Upper lobe of left lung (tissue), 6 donors: Measurements from ENCODE around the gene STARD8. TPM values are rescaled to one million over a fixed set of nuclear protein-coding genes. Genes with fewer than 3 reads are reported as not detected.
A peak's percentile ranks its signal among the peaks of the same experiment; 100 is the strongest.
"Not testable (repeated sequence)": the region's sequence is repeated elsewhere in the genome, so short reads cannot be mapped to it uniquely, and the experiment has no call there.

Experiments
- ATAC-seq, 2 donors: fragments of 200-7000 bp; cut with Tn5 transposase; one replicate each; pipeline ENCODE4 v1.9.1; 2022; ENCODE audit warnings: mild to moderate bottlenecking in 2 of 2, moderate library complexity in 2 of 2; ENCODE audit not compliant: low FRiP score in 2 of 2
- DNase-seq, 2 donors: peaks; one replicate each; pipeline ENCODE4 v3.0.0-alpha.2; 2019 to 2020
- H3K27ac ChIP-seq, 4 donors: fragments of 200-600 bp; sonication (generic); one replicate each; pipeline ENCODE4 v1.5.1; 2016 to 2019
- H3K27me3 ChIP-seq, 4 donors: fragments of 200-600 bp; sonication (generic); one replicate each; pipeline ENCODE4 v1.5.1; 2017 to 2019
- H3K36me3 ChIP-seq, 4 donors: fragments of 200-600 bp; sonication (generic); one replicate each; pipeline ENCODE4 v1.5.1; 2016 to 2019
- H3K4me1 ChIP-seq, 4 donors: fragments of 200-600 bp; sonication (generic); one replicate each; pipeline ENCODE4 v1.5.1; 2018 to 2019
- H3K4me3 ChIP-seq, 4 donors: fragments of 200-600 bp; sonication (generic); one replicate each; pipeline ENCODE4 v1.5.1; 2017 to 2019; ENCODE audit warnings: mild to moderate bottlenecking in 2 of 4, moderate library complexity in 1 of 4
- H3K9me3 ChIP-seq, 4 donors: fragments of 200-600 bp; sonication (generic); one replicate each; pipeline ENCODE4 v1.5.1; 2018 to 2019
- EP300 ChIP-seq, 4 donors: sonication (generic); formaldehyde crosslinking; IDR thresholded peaks; one replicate each; pipeline ENCODE4 v1.5.1; 2017; ENCODE audit warnings: antibody characterized with exemption in 4 of 4, control low read depth in 2 of 4
- POLR2A ChIP-seq, 4 donors: fragments of 450-650 bp; IDR thresholded peaks; one replicate each; pipeline ENCODE4 v1.5.1; 2016 to 2017; ENCODE audit warnings: antibody characterized with exemption in 4 of 4, mild to moderate bottlenecking in 2 of 4
- POLR2AphosphoS5 ChIP-seq, 2 donors: sonication (generic); formaldehyde crosslinking; IDR thresholded peaks; one replicate each; pipeline ENCODE4 v1.5.1; 2017; ENCODE audit warnings: antibody characterized with exemption in 2 of 2
- WGBS, 2 donors: methylation state at CpG; one replicate each; pipeline ENCODE4 v1.1.5; 2017 to 2018; 5-methylcytosine and 5-hydroxymethylcytosine counted together
- total RNA-seq, 6 donors: library from RNA; depleted of rRNA in 4 of 6; stranded (reverse); fragments of >200 nt in 4 of 6; gene quantifications; one replicate each; pipeline versions ENCODE4 v1.1.0 to v1.2.1, GENCODE V29; 2016 to 2021
- TF ChIP-seq, protein P1 (sequence below), 6 experiments: fragments of 450-650 bp in 4 of 6; fragments of 200-600 bp in 2 of 6; sonication (generic) in 2 of 6; IDR thresholded peaks; one replicate each; pipeline ENCODE4 v1.5.1; 2016 to 2019; ENCODE audit warnings: antibody characterized with exemption in 6 of 6
- donor health status: DM: no; HTN: no; CAD: no; lungs with moderate emphysema.
- donor health status: DM: no; HTN: yes; CAD: no; lungs with severe emphysema.

STARD8 gene
- total RNA-seq, 6 donors from 2014 or later, result 13.9 to 43.1 (median 25.8) TPM

DNA sequence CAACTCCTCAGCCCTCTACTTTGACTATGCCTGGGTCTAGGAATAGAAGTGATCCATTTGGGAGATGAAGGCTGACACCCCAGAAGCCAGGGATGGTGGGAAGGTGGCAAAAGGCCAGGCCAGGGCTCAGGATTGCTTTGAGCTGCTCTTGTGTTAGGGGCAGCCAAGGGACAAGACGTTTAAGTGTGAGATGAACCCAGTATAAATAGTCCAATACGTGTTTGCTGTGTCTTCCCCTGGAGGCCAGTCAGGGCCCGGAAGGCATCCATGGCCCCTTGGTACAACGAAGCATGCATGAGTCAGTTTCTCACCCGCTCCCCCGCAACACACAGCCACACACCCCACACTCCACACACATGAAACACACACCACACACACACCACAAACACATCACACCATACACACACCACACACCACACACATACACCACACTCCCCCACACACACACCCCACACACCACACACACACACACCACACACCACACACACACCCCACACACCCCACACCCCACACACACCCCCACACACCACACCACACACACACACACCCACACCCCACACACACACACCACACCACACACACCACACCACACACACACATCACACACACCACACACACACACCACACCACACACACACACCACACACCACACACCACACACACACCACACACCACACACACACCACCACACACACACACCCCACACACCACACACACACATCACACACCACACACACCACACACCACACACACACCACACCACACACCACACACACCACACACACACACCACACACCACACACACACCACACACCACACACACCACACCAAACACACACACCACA lies 5.1 kb downstream of the STARD8 start:
- H3K36me3 ChIP-seq, result no peaks in the 10 kb centered on the region
- no peak overlapping the region for H3K27ac ChIP-seq
- WGBS, 2 donors, result 58 to 67% methylated on average over 3 to 6 of the region's 6 CpGs
- ATAC-seq, result no peak
- DNase-seq, result no peak
- no peaks in the 10 kb centered on the region for H3K9me3 ChIP-seq
- H3K27me3 ChIP-seq, result no peaks in the 10 kb centered on the region
- H3K4me3 ChIP-seq, result no peak overlapping the region
- TF ChIP-seq, protein P1, sequence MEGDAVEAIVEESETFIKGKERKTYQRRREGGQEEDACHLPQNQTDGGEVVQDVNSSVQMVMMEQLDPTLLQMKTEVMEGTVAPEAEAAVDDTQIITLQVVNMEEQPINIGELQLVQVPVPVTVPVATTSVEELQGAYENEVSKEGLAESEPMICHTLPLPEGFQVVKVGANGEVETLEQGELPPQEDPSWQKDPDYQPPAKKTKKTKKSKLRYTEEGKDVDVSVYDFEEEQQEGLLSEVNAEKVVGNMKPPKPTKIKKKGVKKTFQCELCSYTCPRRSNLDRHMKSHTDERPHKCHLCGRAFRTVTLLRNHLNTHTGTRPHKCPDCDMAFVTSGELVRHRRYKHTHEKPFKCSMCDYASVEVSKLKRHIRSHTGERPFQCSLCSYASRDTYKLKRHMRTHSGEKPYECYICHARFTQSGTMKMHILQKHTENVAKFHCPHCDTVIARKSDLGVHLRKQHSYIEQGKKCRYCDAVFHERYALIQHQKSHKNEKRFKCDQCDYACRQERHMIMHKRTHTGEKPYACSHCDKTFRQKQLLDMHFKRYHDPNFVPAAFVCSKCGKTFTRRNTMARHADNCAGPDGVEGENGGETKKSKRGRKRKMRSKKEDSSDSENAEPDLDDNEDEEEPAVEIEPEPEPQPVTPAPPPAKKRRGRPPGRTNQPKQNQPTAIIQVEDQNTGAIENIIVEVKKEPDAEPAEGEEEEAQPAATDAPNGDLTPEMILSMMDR (IDR thresholded peaks at IDR 0.05), result no peak
- no peak for TF ChIP-seq POLR2AphosphoS5 (IDR thresholded peaks at IDR 0.05)
- peaks cover 0 to 4% (median 0%) of the 10 kb centered on the region in 4 donors for H3K4me1 ChIP-seq

DNA sequence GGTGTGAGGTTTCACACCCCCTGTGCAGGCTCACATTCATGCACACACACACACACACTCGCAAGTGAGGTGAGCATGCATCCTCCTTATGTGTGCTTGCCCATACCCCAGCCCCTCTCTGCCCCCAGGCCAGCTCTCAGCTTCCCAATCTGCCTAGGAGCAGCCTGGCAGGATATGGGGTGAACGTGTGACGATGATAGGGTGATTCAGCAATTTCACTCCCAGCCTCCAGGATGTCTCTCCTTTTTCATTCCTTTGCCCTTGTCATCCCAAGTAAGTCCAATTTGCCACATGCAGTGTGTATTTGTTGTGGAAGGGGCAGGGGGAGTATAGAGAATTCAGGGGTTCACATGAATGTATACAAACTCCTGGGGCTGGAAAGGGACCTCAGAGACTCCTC lies 7.2 kb downstream of the STARD8 start:
- Histone ChIP-seq H3K4me1 (peaks cover 0 to 4% (median 0%) of the 10 kb centered on the region in 4 donors), H3K36me3 (no peaks in the 10 kb centered on the region), H3K9me3 (no peaks in the 10 kb centered on the region), H3K27me3 (no peaks in the 10 kb centered on the region), H3K27ac (no peak overlapping the region), H3K4me3 (no peak overlapping the region)
- TF ChIP-seq, protein P1 (IDR thresholded peaks at IDR 0.05), result no peak
- no peak for TF ChIP-seq EP300 (IDR thresholded peaks at IDR 0.05)
- no peak for TF ChIP-seq POLR2AphosphoS5 (IDR thresholded peaks at IDR 0.05)
- TF ChIP-seq POLR2A (IDR thresholded peaks at IDR 0.05), result no peak
- no peak for DNase-seq
- peak in 1 of 2 donors; percentile 32 for ATAC-seq
- 88% methylated on average over 3 of the region's 3 CpGs; no CpG with 5 or more reads in 1 of the 2 donors for WGBS, 2 donors

DNA sequence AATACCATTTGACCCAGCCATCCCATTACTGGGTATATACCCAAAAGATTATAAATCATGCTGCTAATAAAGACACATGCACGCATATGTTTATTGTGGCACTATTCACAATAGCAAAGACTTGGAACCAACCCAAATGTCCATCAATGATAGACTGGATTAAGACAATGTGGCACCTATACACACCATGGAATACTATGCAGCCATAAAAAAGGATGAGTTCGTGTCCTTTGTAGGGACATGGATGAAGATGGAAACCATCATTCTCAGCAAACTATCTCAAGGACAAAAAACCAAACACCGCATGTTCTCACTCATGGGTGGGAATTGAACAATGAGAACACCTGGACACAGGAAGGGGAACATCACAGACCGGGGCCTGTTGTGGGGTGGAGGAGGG lies 9.0 kb downstream of the STARD8 start:
- ATAC-seq, H3K4me1 ChIP-seq, DNase-seq, H3K27me3 ChIP-seq, H3K36me3 ChIP-seq, H3K4me3 ChIP-seq, H3K27ac ChIP-seq, H3K9me3 ChIP-seq: not testable (repeated sequence)
- WGBS, 2 donors, result 92 to 93% methylated on average over 4 of the region's 4 CpGs

DNA sequence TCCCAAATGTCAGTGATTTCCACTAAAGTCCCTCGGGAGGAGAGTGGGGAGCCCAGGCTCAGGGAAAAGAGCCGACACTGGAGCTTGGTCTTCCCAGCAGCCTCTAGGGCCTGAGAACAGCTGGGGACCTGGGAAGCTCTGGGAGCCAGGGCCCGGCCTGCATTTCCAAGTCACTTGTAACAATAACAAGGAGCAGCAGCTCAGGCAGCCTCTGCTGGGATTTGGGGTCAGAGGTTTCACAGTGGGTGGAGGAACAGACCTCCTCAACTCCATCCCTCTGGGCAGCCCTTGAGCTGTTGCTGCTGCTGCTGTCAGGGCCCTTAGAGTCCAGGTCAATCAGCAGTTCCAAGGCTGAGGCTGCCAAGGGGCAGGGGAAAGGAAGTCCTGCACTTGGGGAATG lies 11.1 kb downstream of the STARD8 start:
- no peaks in the 10 kb centered on the region for H3K36me3 ChIP-seq
- DNase-seq (no peak), ATAC-seq (no peak)
- no peak overlapping the region for H3K27ac ChIP-seq
- no peaks in the 10 kb centered on the region for H3K27me3 ChIP-seq
- peaks cover 0 to 4% (median 0%) of the 10 kb centered on the region in 4 donors for H3K4me1 ChIP-seq
- no peak overlapping the region for H3K4me3 ChIP-seq
- 59 to 60% methylated on average over 1 to 3 of the region's 3 CpGs for WGBS, 2 donors
- TF ChIP-seq POLR2AphosphoS5 (IDR thresholded peaks at IDR 0.05) (no peak), EP300 (IDR thresholded peaks at IDR 0.05) (no peak), POLR2A (IDR thresholded peaks at IDR 0.05) (no peak)
- TF ChIP-seq, protein P1 (IDR thresholded peaks at IDR 0.05), result no peak
- H3K9me3 ChIP-seq, result no peaks in the 10 kb centered on the region

DNA sequence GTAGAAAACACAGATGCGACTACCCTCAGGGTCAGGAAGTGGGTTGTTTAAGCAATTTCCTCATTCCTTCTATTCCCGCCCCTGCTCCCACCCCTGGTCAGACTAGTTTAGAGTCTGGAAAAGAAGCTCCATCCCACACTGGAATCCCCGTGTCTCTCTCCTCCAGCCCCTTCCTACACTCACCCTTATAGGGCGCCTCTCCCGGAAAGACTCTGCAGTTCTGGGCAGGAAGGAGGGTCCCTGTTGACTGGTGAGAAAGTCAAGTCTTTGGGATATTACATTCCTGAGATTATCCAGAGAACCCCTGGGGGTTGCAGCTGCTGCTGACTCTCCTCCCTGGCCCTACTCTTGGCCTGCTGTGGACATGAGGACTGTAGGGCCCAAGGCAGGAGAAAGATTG lies 11.9 kb downstream of the STARD8 start:
- no peak overlapping the region for H3K27ac ChIP-seq
- TF ChIP-seq, protein P1 (IDR thresholded peaks at IDR 0.05), result no peak
- no peak for TF ChIP-seq POLR2A (IDR thresholded peaks at IDR 0.05)
- TF ChIP-seq POLR2AphosphoS5 (IDR thresholded peaks at IDR 0.05), result no peak
- no peak for TF ChIP-seq EP300 (IDR thresholded peaks at IDR 0.05)
- H3K4me3 ChIP-seq, result no peak overlapping the region
- no peaks in the 10 kb centered on the region for H3K9me3 ChIP-seq
- H3K4me1 ChIP-seq, result peaks cover 0 to 4% (median 0%) of the 10 kb centered on the region in 4 donors
- H3K36me3 ChIP-seq, result no peaks in the 10 kb centered on the region
- 60 to 78% methylated on average over 3 to 5 of the region's 5 CpGs for WGBS, 2 donors
- DNase-seq (no peak), ATAC-seq (no peak)
- no peaks in the 10 kb centered on the region for H3K27me3 ChIP-seq
